Germinal center (tissue), 1 donor: ENCODE measurements around the gene AMY2B.
A peak's percentile ranks its signal among the peaks of the same experiment; 100 is the strongest.
"Not testable (repeated sequence)": the region's sequence is repeated elsewhere in the genome, so short reads cannot be mapped to it uniquely, and the experiment has no call there.

Experiments used
- DNase-seq: peaks from one replicate; pipeline ENCODE4 v3.0.0; 2012; ENCODE audit warnings: mixed read lengths, low spot score

The AMY2B gene

DNA sequence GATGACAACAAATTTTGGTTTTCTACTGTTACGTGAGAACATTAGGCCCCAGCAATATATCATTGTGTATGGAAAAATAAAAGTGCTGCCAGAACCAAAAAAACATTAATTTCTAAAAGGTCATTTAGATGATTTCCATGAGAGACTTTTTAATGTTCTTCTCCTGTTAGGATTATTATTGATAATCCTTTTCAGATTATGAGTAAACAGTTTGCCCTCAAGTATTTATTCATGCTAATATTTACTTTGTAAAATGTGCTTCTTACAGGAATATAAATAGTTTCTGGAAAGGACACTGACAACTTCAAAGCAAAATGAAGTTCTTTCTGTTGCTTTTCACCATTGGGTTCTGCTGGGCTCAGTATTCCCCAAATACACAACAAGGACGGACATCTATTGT, at the start of gene AMY2B:
TSS of gene AMY2B (plus strand) at position 301 of the 400 bp plus-strand sequence. CDS start at position 315, 14 bp downstream.
- DNase-seq, result not testable (repeated sequence)

DNA sequence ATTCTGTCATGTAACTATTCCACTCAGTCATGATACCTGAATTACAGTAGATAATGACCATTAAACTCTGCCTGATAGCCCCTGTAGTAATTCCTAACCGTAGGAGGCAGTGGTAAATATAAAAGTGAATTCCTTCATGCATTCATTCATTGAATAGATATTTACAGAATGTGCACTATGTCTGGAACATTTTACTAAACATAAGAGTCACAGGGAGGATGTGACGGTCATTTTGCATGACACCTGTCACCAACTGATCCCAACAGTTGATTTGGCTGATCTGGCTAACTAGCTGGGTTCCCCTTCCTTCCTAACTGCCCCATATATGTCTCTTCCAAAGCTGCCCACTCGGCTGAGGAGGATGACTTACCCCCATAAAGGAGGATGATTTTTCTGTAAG, 48.0 kb upstream of the AMY2B start:
- DNase-seq, result no peak

DNA sequence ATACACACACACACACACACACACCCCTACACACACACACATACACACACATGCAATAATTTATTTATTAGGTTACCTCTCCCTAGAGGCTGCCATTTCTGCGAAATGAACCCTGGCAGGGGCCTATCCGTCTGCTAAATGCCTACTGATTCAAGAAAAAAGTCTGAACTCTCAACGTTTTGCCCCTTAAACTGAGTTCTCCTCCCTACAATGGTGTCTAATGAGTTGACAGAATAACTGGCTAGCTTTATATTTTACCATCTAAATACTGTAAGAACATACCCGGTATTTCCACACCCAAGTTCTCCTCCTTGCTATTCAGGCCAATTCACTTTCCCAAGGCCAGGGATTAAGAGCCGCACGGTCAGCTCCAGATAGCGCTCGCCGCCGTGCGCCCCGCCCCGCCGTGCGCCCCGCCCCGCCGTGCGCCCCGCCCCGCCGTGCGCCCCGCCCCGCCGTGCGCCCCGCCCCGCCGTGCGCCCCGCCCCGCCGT, 46.2 kb upstream of the AMY2B start:
- DNase-seq, result peak; percentile 30

DNA sequence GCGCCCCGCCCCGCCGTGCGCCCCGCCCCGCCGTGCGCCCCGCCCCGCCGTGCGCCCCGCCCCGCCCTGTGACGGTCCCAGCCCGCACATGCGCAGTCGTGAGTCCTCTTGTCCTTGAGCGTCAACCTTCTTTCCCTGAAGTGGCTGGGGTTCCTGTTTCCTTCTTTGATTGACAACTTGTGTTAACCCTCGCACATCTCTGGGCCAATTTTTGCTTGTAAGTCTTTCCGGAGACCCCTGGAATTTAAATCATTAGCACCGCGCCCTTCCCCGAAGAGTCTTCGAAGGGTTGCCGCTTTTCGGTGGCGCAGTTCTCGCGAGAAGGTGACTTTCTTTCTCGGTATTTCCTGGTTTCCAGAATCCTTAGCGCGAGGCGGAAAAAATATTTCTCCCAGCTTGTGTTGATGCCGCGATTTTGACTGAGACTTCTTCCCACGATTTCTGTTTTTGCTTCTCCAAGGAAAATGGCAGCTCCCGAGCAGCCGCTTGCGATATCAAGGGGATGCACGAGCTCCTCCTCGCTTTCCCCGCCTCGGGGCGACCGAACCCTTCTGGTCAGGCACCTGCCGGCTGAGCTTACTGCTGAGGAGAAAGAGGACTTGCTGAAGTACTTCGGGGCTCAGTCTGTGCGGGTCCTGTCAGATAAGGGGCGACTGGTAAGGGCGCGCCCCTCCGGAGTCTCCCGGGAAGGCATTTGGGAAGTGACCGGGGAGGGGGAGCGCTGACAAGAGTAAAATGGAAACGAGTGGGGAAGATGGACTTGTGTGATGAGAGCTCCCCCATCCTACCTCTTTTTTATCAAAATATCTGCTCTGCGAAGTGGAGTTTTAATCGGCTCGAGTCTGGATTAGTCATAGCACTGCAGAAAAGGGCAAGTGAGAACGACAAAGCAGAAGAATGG, 45.5 kb upstream of the AMY2B start, which contains the start of gene RNPC3:
TSS of gene RNPC3 (plus strand) at position 93 of the 901 bp plus-strand sequence. CDS start at position 465, 372 bp downstream.
- DNase-seq, result peak; percentile 88

DNA sequence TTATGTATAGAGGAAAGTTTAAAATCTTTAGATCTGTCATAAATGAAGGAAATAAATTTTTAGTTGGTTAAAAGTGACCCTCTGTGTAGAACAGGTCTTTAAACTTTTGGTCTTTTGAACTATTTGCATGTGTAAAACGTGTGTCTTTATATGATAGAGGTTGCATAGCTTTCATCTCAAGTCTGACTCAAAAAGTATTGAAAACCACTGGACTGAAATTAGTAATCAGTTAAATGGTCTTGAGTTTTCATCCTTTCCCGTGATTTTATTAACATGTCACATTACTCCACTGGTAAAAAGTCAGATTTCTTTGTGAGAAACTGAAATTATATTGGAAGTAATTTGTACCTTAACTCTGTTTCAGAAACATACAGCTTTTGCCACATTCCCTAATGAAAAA, 44.1 kb upstream of the AMY2B start:
- no peak for DNase-seq

DNA sequence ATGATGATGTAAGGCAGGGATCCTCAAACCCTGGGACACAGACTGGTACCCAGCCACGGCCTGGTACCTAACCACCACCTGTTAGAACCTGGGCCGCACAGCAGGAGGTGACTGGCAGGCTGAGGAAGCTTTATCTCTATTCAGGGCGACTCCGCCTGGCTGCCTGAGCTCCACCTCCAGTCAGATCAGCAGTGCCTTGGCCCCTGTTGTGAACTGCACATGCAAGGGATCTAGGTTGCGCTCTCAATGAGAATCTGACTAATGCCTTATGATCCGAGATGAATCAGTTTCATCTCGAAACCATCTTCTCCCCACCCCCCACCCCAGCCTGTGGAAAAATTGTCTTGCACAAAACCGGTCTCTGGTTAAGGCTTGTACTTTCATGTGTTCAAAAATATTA, 41.6 kb upstream of the AMY2B start:
- no peak for DNase-seq

DNA sequence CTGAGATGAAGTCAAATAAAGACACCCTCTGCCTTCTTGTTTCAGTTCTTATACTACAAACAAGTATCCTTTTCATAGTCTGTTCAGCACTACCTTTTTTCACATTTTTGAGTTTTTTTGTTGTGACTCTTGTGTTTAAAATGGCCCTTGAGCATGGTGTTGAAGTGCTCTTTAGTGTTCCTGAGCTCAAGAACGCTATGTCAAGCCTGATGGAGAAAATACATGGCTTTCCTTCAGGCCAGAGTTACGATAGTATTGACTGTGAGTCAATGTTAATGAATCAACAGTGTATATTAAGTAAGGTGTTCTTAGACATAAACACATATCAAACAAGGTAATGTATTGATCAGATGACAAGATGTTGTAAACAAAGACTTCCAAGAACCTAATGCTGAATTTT, 33.2 kb upstream of the AMY2B start:
- DNase-seq, result no peak

DNA sequence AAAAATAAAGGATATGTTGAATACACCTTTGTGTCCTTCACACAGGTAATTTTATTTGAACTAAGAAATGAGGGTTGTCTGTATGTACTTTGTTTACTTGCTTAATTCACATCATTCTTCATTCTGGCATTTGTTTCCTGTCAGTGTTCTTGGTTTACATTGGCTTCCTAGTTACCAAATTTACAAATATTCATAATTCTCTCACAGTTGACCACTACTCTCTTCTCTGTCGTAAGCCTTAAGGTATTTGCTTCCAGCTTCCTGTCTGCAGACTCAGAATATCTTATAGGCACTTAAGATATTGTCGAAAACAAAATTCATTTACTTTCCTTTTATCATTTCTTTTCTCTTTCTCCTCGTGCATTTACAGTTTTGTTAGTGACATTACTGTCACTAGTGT, 30.0 kb upstream of the AMY2B start:
- DNase-seq, result no peak

DNA sequence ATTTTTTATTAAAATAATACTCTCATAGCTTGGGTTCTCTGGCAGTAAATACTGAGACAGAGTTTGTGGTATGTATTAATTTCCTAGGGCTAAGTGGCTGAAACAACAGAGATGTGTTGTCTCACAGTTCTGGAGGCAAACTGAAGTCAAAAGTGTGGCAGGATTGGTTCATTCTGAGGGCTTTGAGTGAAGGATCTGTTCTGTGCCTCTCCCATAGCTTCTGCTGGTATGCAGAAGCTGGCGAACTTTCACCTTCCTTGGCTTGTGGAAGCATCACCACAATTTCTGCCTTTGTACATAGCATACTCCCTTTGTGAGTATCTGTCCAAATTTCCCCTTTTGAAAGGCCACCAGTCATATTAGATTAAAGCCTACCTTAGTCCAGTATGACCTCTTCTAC, 24.9 kb upstream of the AMY2B start:
- DNase-seq, result no peak

DNA sequence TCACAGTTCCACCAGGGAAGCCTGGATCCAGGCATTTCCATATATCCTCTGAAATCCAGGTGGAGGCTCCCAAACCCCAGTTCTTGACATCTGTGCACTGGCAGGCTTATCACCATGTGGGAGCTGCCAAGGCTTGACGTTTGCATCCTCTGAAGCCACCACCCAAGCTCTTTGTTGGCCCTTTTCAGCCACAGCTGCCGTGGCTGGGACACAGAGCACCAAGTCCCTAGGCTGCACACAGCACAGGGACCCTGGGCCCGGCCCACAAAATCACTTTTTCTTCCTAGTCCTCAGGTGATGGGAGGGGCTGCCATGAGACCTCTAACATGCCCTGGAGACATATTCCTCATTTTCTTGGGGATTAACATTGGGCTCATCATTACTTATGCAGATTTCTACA, 23.5 kb upstream of the AMY2B start:
- no peak for DNase-seq

DNA sequence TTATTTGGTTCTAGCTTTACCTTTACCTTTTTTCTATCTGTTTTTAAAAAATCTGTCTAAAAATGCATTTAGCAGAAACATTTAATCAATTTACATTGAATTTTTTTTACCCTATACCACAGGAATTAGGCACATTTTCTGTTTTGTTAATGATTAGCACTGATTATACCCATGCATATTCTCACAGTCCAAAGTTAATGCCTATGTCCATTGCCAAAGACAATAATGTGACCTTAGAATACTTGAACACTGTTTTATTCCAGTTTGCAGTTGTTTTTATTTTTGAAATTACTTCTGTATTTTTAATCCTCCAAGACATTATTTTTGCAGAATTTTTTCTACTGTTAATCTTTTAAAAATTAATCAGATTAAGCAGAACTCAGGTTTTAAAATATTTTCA, 11.0 kb upstream of the AMY2B start:
- no peak for DNase-seq

DNA sequence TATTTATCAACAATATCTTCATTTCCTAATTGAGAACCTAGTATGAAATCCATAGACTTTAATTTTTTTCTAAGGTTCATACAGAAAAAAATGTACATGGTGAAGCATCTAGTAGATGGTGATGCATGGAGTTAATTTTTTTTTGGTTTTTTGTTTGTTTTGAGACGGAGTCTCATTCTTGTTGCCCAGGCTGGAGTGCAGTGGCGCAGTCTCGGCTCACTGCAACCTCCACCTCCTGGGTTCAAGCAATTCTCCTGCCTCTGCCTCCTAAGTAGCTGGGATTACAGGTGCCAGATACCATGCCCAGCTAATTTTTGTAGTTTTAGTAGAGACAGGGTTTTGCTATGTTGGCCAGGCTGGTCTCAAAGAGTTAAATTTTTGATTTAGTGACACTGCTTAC, 10.3 kb upstream of the AMY2B start:
- DNase-seq, result not testable (repeated sequence)

DNA sequence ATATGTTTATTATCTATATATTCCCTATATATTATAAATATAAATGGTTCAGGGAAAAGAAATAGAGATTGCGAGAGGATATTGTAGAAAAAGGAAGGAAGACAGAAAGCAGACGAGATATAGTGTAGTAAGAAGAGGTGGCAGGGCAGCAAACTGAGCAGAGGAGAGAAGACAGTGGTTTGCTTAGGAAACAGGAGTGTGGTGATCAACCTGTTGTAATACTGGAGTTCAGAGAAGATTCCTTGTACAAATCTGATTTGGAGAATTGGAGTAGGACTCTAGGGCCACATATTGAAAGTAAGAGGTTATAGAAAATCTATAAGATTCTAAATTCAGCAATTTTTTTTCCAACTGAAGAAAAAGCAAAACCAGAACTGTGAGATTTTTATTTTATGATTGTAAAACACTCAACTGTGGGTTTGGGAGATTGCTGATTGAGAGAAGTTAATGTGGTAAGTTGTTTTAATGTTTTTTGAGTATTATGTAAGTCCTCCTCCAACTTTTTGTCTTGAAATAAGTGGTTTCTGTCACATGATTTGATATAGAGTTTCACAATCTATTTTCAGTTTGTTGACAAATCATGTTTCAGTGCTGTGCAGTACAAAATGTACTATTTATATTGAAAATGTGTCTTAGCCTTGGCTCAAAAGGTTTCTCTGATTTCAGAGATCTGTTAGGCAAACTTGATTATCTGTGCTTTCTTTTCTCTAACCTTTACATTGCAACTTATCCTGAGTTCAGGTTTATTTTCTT, 9.6 kb upstream of the AMY2B start:
- DNase-seq, result no peak

DNA sequence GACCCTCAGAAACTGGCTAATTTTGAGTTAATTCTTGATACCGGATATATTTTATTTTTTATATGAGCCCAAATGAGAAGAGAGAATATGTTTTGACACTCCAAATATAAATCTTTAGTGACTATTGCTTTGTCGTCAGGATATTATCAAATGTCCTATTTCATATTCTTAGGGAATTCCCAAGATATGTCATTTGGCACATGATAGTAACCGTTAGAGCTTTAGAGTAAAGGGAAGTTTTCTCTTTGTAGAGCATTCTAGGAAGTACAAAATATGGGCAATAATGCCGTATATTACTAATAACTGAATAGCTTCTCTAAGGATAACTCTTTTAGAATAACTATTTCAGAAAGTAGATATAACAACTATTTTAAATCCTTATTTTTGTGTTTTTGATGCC, 8.3 kb upstream of the AMY2B start:
- DNase-seq, result no peak

DNA sequence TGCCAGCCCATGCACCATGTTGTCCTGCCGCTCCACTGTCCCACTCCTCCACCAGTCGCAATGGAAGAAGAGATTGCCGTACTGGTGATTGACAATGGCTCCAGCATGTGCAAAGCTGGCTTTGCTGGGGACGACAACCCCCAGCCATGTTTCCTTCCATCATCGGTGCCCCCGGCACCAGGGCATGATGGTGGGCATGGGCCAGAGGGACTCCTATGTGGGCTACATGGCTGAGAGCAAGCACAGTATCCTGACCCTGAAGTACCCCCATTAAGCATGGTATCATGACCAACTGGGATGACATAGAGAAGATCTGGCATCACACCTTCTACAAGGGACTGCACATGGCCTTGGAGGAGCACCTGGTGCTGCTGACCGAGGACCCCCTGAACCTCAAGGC, 1.9 kb upstream of the AMY2B start:
- no peak for DNase-seq

DNA sequence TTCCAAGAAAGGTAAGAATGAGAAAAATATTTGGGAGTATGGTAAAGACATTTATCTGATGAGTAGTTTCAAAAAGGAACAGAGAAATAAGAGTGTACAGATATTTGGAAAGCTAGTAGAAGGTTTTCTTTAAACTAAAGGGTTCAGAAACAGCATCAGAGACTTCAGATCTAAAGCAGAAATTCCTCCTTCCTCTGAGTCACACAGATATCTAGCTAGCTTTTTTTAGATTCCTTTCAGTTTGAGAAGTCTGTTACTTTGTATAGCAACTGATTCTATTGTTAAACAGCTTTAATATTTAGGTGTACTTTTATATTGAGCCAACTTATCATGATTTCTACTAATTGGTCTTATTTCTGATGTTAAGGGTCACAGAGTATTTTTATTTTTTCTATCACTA, 4.7 kb downstream of the AMY2B start:
- no peak for DNase-seq

DNA sequence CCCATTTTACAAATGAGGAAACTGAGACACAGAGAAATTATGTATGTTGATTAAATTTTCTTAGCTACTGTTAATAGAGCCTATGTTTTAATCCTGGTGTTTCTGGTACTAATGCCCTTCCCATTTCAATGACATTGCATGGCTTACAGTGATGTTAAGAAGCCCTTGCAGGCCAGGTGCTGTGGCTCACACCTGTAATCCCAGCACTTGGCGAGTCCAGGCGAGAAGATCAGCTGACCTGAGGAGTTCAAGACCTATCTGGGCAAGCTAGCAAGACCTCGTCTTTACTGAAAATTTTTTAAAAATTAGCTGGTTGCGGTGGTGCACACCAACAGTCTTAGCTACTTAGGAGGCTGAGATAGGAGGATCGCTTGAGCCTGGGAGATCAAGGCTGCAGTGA, 5.4 kb downstream of the AMY2B start:
- not testable (repeated sequence) for DNase-seq

DNA sequence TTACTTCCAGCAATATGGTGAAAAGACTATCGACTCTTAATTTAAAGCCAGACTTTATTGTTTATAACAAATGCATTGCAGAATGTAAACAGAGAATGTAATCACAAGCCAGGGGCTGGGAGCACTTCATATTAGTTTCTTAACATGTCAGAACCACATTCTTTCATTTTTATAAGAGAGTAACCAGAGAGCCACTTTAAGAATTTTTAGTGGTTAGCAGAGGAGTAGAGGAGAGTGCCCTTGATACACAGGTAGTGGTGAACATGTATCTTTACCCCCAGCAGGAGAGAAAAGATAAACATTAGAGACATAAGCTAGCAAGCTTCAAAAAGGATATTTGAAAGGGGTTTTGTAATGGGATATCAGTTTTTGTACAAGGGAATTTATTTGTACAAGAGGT, 11.1 kb downstream of the AMY2B start:
- no peak for DNase-seq

DNA sequence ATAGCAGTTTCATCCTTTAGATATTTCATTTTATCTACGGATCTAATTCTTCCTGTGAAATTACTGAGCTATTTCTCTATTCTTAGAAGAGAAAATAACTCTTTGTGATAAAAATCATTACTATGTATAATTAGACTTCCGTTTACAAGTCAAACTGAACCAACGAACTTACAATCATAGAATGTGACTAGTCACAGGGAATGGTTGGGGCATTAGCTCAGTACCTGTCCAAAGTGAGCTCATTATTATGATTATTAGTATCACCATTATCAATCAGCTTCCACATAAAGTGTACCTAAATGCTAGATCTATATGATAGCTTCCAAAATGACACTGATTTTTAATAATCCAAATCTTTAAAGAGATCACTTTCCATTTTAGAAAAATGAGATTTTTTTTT, 12.5 kb downstream of the AMY2B start:
- DNase-seq, result no peak

DNA sequence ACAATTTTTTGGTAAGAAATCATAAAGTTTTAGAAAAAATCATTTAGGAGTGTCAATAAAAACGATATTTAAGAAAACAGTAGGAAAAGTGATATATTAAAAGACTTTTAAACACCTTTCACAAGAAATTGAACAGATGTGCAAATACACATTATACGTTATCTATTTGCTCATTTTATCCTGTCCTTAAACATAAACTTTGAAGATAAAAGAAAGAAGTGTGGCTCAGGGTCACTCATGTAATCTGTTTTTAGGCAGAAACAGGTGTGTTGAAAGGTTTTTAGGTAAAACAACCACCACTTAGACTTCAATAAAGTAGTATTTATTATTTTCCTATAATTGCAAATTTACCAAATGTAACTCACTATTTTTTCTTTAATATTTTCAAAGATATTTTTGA, 13.1 kb downstream of the AMY2B start:
- DNase-seq, result no peak

DNA sequence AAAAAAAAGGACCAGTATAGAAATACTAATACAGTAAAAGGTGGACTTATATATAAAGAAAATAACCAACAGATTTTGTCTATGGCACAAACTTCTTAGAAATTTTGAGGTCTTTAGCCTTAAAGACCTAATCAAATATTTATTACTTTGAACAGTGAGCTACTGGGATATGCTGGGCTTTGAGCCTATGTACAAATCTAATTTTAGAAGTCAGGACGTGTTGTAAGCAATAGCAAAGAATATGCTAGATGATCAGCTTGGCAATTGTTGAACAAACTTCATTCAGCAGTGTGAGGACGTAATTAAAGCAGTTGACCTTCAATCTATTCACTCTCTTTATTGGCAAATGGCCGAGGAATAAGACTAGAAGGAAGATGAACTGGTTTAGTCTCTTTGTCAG, 31.4 kb downstream of the AMY2B start:
- not testable (repeated sequence) for DNase-seq

DNA sequence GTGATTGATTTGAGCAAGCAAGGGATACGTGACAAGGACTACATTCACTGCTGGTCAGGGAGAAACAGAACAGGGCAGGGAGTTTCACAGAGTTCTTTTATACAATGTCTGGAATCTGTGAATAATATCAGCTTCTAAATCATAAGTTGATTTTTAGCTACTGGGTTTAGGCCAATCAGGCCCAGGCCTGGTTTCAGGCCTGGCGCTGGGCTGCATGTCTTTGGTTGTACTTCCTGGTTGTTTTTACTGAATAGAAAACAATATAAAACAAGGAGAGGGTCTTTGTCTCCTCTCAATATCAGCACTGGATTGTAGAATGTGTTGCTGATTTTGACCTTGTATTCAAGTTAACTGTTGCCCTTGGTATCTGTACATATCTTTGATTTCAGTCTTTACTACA, 45.0 kb downstream of the AMY2B start:
- DNase-seq, result no peak

DNA sequence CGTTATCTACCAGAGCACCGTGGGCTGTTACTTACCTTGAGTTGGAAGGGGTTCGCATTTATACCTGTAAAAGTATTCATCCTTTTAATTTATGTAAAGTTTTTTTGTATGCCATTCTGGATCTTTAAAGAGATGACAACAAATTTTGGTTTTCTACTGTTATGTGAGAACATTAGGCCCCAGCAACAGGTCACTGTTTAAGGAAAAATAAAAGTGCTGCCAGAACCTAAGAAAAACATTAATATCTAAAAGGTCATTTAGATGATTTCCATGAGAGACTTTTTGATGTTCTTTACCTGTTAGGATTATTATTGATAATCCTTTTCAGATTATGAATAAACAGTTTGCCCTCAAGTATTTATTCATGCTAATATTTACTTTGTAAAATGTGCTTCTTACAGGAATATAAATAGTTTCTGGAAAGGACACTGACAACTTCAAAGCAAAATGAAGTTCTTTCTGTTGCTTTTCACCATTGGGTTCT, 45.6 kb downstream of the AMY2B start, which contains the start of gene AMY2A:
TSS of gene AMY2A (plus strand) at position 434 of the 484 bp plus-strand sequence. CDS start at position 448, 14 bp downstream.
- DNase-seq, result not testable (repeated sequence)
